ENCODE results near the gene FOXN1. TPM values are rescaled to one million over a fixed set of nuclear protein-coding genes. Genes with fewer than 3 reads are reported as not detected.

Gene FOXN1
- polyA plus RNA-seq, 2 of the 4 experiments (the other 2 are of a cell fraction), result not detected

DNA sequence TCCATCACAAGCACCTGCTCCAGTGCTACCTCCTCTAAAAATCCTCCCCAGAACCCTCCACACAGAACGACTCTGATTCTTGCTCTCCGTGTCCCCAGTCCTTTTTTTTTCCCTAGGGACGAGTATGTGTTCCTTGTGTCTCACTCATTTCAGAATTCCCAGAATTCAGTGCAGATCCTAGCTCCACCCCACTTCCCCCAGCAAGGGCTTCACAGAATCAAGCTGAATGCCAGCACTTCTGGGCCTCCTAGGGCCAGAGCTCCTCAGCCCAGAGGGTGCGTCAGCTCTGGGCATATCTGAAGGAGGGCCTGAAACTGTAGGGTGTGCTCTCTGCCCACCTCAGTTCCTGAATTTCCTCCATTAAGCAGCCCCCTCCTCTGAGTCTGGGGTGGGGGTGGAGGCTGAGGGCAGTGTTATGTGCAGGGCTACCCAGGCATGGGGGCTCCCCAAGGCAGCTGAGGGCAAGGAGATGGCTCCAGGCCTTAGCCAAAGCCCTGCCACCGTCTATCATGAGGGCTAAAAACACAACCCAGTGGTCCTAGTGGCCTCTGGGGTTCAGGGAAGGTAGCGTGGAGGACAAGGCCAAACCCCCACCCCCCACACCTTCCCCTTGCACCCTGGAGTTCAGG, 39.8 kb downstream of the FOXN1 start:
- Histone ChIP-seq H3K4me2 (no peak overlapping the region), H3K27ac (no peak overlapping the region), H3K4me1 (no peaks in the 10 kb centered on the region; the same call in 2 of the 3 replicates), H3K4me3 (no peak overlapping the region), H3K9me3 (no peaks in the 10 kb centered on the region)
- no peak for FAIRE-seq
- 72% methylated on average over 6 of the region's 6 CpGs for WGBS (ENCODE audit: missing lambda C conversion rate)
- TF ChIP-seq HDAC2 (IDR thresholded peaks at IDR 0.05) (no peak), TP53 (CRISPR knock-in tag; IDR thresholded peaks at IDR 0.05) (no peak), JUN (IDR thresholded peaks at IDR 0.05) (no peak), GATA3 (IDR thresholded peaks at IDR 0.05; ENCODE audit: borderline replicate concordance) (no peak), RCOR1 (IDR thresholded peaks at IDR 0.05; ENCODE audit: low read depth, low read length) (no peak)
- TF ChIP-seq, protein P1, sequence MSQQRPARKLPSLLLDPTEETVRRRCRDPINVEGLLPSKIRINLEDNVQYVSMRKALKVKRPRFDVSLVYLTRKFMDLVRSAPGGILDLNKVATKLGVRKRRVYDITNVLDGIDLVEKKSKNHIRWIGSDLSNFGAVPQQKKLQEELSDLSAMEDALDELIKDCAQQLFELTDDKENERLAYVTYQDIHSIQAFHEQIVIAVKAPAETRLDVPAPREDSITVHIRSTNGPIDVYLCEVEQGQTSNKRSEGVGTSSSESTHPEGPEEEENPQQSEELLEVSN (IDR thresholded peaks at IDR 0.05; ENCODE audit: borderline replicate concordance, low read depth), result no peak
- ATAC-seq, result no peak
- POLR2A ChIA-PET, result no interaction called here
- CTCF ChIA-PET, result interaction anchor here (0.9 to 12.8 kb wide), 10 partner anchors 15 to 139 kb away, joined by 3 to 188 read pairs (median 6); partner anchors contain the start of genes PIGS and RSKR
- no peak for DNase-seq (ENCODE audit: low read depth in 1 of 2, low spot score in 1 of 2)

DNA sequence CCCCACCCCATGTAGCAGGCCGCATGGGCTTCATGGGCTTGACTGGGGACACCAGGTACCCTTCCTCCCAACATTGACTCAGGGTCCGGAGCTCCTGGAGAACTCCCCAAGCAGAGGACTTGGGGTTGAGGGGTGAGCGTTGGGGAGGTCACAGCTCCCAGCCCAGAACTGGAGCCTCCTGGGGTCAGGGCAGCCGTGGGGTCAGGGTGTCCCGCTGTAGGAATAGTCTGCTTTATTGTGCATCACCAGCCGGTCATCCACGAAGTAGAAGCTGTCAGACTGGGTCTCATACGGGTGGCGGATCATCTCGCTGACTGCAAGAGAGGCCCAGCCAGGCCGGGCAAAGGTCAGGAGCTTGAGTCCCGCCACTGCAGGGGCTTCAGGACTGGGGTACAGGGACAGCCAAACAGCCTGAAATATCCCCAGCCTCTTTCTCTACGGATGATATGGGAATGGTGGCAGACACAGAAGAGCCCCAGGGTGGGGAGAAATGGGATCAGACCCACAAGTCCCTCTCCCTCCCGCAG, 41.0 kb downstream of the FOXN1 start:
- ChIA-PET CTCF (interaction anchor here (0.6 to 12.8 kb wide), 21 partner anchors 10 to 588 kb away, joined by 3 to 188 read pairs (median 5); partner anchors contain the start of genes ALDOC and PIGS), POLR2A (no interaction called here)
- peaks cover 7% of the 10 kb centered on the region for H3K4me1 ChIP-seq
- no peaks in the 10 kb centered on the region for H3K9me3 ChIP-seq
- H3K27ac ChIP-seq, result no peak overlapping the region
- TF ChIP-seq, protein P2, sequence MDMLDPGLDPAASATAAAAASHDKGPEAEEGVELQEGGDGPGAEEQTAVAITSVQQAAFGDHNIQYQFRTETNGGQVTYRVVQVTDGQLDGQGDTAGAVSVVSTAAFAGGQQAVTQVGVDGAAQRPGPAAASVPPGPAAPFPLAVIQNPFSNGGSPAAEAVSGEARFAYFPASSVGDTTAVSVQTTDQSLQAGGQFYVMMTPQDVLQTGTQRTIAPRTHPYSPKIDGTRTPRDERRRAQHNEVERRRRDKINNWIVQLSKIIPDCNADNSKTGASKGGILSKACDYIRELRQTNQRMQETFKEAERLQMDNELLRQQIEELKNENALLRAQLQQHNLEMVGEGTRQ (IDR thresholded peaks at IDR 0.05), result no peak
- TF ChIP-seq, protein P3, sequence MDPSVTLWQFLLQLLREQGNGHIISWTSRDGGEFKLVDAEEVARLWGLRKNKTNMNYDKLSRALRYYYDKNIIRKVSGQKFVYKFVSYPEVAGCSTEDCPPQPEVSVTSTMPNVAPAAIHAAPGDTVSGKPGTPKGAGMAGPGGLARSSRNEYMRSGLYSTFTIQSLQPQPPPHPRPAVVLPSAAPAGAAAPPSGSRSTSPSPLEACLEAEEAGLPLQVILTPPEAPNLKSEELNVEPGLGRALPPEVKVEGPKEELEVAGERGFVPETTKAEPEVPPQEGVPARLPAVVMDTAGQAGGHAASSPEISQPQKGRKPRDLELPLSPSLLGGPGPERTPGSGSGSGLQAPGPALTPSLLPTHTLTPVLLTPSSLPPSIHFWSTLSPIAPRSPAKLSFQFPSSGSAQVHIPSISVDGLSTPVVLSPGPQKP (IDR thresholded peaks at IDR 0.05; ENCODE audit: low read depth, low read length), result no peak
- TF ChIP-seq KDM5A (IDR thresholded peaks at IDR 0.05) (no peak), HEYL (CRISPR knock-in tag; IDR thresholded peaks at IDR 0.05) (no peak), FOXS1 (CRISPR knock-in tag; IDR thresholded peaks at IDR 0.05) (no peak), FOSL2 (IDR thresholded peaks at IDR 0.05) (no peak), FOSL2 (CRISPR knock-in tag; IDR thresholded peaks at IDR 0.05) (no peak), KDM1A (IDR thresholded peaks at IDR 0.05; ENCODE audit: low read depth) (no peak), CBX2 (IDR thresholded peaks at IDR 0.05; ENCODE audit: borderline replicate concordance, low read depth) (no peak), ZSCAN20 (CRISPR knock-in tag; IDR thresholded peaks at IDR 0.05) (no peak), POLR2AphosphoS2 (conservative IDR thresholded peaks at IDR 0.05; ENCODE audit: low read length) (no peak), HOXB13 (CRISPR knock-in tag; IDR thresholded peaks at IDR 0.05; ENCODE audit: low read depth) (no peak), JUN (IDR thresholded peaks at IDR 0.05) (no peak)
- TF ChIP-seq, protein P4, sequence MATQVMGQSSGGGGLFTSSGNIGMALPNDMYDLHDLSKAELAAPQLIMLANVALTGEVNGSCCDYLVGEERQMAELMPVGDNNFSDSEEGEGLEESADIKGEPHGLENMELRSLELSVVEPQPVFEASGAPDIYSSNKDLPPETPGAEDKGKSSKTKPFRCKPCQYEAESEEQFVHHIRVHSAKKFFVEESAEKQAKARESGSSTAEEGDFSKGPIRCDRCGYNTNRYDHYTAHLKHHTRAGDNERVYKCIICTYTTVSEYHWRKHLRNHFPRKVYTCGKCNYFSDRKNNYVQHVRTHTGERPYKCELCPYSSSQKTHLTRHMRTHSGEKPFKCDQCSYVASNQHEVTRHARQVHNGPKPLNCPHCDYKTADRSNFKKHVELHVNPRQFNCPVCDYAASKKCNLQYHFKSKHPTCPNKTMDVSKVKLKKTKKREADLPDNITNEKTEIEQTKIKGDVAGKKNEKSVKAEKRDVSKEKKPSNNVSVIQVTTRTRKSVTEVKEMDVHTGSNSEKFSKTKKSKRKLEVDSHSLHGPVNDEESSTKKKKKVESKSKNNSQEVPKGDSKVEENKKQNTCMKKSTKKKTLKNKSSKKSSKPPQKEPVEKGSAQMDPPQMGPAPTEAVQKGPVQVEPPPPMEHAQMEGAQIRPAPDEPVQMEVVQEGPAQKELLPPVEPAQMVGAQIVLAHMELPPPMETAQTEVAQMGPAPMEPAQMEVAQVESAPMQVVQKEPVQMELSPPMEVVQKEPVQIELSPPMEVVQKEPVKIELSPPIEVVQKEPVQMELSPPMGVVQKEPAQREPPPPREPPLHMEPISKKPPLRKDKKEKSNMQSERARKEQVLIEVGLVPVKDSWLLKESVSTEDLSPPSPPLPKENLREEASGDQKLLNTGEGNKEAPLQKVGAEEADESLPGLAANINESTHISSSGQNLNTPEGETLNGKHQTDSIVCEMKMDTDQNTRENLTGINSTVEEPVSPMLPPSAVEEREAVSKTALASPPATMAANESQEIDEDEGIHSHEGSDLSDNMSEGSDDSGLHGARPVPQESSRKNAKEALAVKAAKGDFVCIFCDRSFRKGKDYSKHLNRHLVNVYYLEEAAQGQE (IDR thresholded peaks at IDR 0.05), result no peak
- TF ChIP-seq, protein P5, sequence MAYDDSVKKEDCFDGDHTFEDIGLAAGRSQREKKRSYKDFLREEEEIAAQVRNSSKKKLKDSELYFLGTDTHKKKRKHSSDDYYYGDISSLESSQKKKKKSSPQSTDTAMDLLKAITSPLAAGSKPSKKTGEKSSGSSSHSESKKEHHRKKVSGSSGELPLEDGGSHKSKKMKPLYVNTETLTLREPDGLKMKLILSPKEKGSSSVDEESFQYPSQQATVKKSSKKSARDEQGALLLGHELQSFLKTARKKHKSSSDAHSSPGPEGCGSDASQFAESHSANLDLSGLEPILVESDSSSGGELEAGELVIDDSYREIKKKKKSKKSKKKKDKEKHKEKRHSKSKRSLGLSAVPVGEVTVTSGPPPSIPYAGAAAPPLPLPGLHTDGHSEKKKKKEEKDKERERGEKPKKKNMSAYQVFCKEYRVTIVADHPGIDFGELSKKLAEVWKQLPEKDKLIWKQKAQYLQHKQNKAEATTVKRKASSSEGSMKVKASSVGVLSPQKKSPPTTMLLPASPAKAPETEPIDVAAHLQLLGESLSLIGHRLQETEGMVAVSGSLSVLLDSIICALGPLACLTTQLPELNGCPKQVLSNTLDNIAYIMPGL (CRISPR knock-in tag; IDR thresholded peaks at IDR 0.05; ENCODE audit: borderline replicate concordance), result no peak
- TF ChIP-seq, protein P6, sequence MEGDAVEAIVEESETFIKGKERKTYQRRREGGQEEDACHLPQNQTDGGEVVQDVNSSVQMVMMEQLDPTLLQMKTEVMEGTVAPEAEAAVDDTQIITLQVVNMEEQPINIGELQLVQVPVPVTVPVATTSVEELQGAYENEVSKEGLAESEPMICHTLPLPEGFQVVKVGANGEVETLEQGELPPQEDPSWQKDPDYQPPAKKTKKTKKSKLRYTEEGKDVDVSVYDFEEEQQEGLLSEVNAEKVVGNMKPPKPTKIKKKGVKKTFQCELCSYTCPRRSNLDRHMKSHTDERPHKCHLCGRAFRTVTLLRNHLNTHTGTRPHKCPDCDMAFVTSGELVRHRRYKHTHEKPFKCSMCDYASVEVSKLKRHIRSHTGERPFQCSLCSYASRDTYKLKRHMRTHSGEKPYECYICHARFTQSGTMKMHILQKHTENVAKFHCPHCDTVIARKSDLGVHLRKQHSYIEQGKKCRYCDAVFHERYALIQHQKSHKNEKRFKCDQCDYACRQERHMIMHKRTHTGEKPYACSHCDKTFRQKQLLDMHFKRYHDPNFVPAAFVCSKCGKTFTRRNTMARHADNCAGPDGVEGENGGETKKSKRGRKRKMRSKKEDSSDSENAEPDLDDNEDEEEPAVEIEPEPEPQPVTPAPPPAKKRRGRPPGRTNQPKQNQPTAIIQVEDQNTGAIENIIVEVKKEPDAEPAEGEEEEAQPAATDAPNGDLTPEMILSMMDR (IDR thresholded peaks at IDR 0.05), result no peak
- TF ChIP-seq, protein P7, sequence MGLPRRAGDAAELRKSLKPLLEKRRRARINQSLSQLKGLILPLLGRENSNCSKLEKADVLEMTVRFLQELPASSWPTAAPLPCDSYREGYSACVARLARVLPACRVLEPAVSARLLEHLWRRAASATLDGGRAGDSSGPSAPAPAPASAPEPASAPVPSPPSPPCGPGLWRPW (IDR thresholded peaks at IDR 0.05), result no peak
- DNase-seq (ENCODE audit: low read depth in 1 of 2, low spot score in 1 of 2), result no peak
- 88% methylated on average over 14 of the region's 14 CpGs for WGBS (ENCODE audit: missing lambda C conversion rate)
- FAIRE-seq, result no peak
- H3K4me2 ChIP-seq, result no peak overlapping the region
- H3K4me3 ChIP-seq, result no peak overlapping the region
- ATAC-seq, result no peak

All from A549 (cell line).